ENCODE results near the gene KCNIP3.

Gene KCNIP3

DNA sequence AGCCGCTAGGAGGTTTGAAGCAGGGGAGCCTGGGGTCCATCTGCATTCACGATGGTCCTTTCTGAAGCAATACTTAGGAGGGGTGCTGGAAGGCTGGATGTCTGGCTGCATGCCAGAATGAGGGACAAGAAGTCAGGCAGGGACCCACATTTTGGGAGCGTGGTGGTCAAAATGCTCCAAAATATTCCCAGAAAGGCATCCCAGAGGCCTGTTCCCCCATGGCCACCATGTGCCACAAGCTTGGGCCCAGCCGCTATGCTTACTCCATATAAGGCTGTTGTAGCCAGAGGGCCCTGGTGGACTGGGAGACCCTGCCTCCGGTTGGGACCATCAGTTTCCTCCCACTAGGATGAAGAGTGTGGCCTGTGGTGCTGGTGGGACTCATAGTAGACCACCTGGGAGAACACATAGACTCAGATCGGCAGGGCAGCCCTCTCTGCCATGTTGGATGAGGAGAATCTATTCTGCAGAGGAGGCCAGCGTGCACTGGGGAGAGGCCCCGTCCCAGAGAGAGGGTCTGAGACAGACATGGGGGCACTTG lies 26.5 kb upstream of the KCNIP3 start:
- CTCF ChIA-PET: interaction anchor here (0.7 kb wide), 1 partner anchor 39 kb away, joined by 3 read pairs; no protein-coding TSS in a partner anchor
- POLR2A ChIA-PET: no interaction called here

DNA sequence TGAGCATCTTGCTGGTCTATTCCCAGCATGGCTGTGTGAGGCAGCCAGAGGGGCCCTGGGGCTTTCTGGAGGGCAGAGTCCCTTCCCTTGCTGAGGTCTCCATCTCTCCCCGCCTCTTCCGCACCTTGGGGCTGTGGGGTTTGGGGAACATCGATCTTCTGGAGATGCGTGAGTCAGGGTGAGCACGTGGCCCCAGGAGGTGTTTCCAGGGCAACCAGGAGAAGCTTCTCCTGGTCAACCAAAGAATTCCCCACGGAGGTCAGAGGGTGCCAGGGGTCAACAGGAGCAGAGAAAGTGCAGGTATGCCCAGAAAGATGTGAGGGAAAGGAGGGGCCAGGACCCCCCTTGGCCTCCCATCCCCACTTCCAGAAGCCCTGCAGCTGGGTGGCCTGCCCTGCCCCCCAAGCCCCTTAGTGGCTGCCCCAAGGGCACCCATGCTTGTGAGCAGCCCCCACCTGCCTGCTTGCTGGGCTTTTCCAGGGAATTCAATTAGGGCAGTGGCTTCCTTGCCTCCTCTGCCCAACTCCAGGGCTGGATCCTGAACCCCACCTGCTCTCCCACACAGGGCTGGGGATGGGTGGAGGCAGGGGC lies 25.7 kb upstream of the KCNIP3 start:
- CTCF ChIA-PET: no interaction called here

More for the DNA sequence above, 26.5 kb upstream of the KCNIP3 start:
- Histone ChIP-seq H3K36me3 (ENCODE audit: control insufficient read depth in 2 of 2, insufficient read depth in 1 of 2, low read length in 2 of 2) (no peaks in the 10 kb centered on the region), H3K4me1 (ENCODE audit: control insufficient read depth, insufficient read depth, low read length) (no peaks in the 10 kb centered on the region), H3K9me3 (ENCODE audit: control insufficient read depth, insufficient read depth, low read depth, low read length) (no peaks in the 10 kb centered on the region), H3K4me3 (ENCODE audit: low read depth, low read length) (no peak overlapping the region), H3K27ac (ENCODE audit: extremely low read depth, low read depth, low read length) (no peak overlapping the region)
- no peak for TF ChIP-seq ZNF791 (tag by site-specific recombination; IDR thresholded peaks at IDR 0.05)
- TF ChIP-seq, protein P1, sequence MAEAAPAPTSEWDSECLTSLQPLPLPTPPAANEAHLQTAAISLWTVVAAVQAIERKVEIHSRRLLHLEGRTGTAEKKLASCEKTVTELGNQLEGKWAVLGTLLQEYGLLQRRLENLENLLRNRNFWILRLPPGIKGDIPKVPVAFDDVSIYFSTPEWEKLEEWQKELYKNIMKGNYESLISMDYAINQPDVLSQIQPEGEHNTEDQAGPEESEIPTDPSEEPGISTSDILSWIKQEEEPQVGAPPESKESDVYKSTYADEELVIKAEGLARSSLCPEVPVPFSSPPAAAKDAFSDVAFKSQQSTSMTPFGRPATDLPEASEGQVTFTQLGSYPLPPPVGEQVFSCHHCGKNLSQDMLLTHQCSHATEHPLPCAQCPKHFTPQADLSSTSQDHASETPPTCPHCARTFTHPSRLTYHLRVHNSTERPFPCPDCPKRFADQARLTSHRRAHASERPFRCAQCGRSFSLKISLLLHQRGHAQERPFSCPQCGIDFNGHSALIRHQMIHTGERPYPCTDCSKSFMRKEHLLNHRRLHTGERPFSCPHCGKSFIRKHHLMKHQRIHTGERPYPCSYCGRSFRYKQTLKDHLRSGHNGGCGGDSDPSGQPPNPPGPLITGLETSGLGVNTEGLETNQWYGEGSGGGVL (tag by site-specific recombination; IDR thresholded peaks at IDR 0.05): no peak
- TF ChIP-seq ZNF2 (tag by site-specific recombination; IDR thresholded peaks at IDR 0.05): no peak

DNA sequence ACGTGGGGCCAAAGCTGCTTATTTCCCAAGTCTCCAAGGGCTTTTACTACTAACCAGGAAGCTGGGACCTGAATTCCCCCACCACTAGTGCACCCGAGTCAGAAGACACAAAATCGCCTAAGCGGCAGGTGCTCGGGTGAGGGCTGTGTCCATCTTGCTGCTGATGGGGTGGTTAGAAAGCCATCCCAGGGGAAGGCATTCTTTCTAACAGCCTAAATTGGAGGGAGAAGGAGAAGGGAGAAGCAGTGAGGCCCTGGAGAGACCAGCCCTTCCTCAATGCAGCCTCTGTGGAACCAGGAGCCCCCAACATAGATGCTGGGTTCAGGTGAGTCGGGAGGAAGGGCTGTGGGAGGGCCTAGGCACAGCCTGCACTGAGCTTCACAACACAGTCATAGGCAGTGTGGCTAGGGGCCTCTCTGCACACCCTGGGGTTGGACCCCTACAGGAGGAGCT lies 24.8 kb upstream of the KCNIP3 start:
- Histone ChIP-seq H3K4me1 (ENCODE audit: control insufficient read depth, insufficient read depth, low read length) (no peaks in the 10 kb centered on the region), H3K9me3 (ENCODE audit: control insufficient read depth, insufficient read depth, low read depth, low read length) (no peaks in the 10 kb centered on the region), H3K36me3 (ENCODE audit: control insufficient read depth in 2 of 2, insufficient read depth in 1 of 2, low read length in 2 of 2) (no peaks in the 10 kb centered on the region), H3K4me3 (ENCODE audit: low read depth, low read length) (no peak overlapping the region), H3K27ac (ENCODE audit: extremely low read depth, low read depth, low read length) (no peak overlapping the region)
- ChIA-PET CTCF (interaction anchor here (1.4 kb wide), 1 partner anchor 41 kb away, joined by 6 read pairs; no protein-coding TSS in a partner anchor), POLR2A (no interaction called here)
- no peak for TF ChIP-seq ZBTB20 (tag by site-specific recombination; IDR thresholded peaks at IDR 0.05)

More for the DNA sequence above, 25.7 kb upstream of the KCNIP3 start:
- H3K36me3 ChIP-seq (ENCODE audit: control insufficient read depth in 2 of 2, insufficient read depth in 1 of 2, low read length in 2 of 2): no peaks in the 10 kb centered on the region
- TF ChIP-seq ZNF76 (tag by site-specific recombination; IDR thresholded peaks at IDR 0.05; ENCODE audit: borderline replicate concordance, low read depth) (no peak), ZNF221 (tag by site-specific recombination; IDR thresholded peaks at IDR 0.05; ENCODE audit: borderline replicate concordance) (no peak), KLF1 (tag by site-specific recombination; IDR thresholded peaks at IDR 0.05) (no peak), ZNF311 (tag by site-specific recombination; IDR thresholded peaks at IDR 0.05; ENCODE audit: borderline replicate concordance) (no peak), ZNF585B (tag by site-specific recombination; IDR thresholded peaks at IDR 0.05) (no peak), KLF16 (tag by site-specific recombination; IDR thresholded peaks at IDR 0.05) (no peak), ZNF341 (tag by site-specific recombination; IDR thresholded peaks at IDR 0.05; ENCODE audit: low read depth) (no peak), ZNF423 (tag by site-specific recombination; IDR thresholded peaks at IDR 0.05) (no peak), ZNF223 (tag by site-specific recombination; IDR thresholded peaks at IDR 0.05) (no peak), ZNF202 (tag by site-specific recombination; IDR thresholded peaks at IDR 0.05; ENCODE audit: borderline replicate concordance) (no peak), ZBTB7A (tag by site-specific recombination; IDR thresholded peaks at IDR 0.05; ENCODE audit: low read depth) (no peak), ZNF555 (tag by site-specific recombination; conservative IDR thresholded peaks at IDR 0.05) (no peak), SALL2 (tag by site-specific recombination; IDR thresholded peaks at IDR 0.05; ENCODE audit: borderline replicate concordance) (no peak), KLF9 (tag by site-specific recombination; IDR thresholded peaks at IDR 0.05; ENCODE audit: low read depth) (no peak), ZXDB (tag by site-specific recombination; IDR thresholded peaks at IDR 0.05) (no peak), ZNF510 (tag by site-specific recombination; IDR thresholded peaks at IDR 0.05; ENCODE audit: insufficient replicate concordance) (no peak), ZNF701 (tag by site-specific recombination; IDR thresholded peaks at IDR 0.05) (no peak)
- TF ChIP-seq, protein P2, sequence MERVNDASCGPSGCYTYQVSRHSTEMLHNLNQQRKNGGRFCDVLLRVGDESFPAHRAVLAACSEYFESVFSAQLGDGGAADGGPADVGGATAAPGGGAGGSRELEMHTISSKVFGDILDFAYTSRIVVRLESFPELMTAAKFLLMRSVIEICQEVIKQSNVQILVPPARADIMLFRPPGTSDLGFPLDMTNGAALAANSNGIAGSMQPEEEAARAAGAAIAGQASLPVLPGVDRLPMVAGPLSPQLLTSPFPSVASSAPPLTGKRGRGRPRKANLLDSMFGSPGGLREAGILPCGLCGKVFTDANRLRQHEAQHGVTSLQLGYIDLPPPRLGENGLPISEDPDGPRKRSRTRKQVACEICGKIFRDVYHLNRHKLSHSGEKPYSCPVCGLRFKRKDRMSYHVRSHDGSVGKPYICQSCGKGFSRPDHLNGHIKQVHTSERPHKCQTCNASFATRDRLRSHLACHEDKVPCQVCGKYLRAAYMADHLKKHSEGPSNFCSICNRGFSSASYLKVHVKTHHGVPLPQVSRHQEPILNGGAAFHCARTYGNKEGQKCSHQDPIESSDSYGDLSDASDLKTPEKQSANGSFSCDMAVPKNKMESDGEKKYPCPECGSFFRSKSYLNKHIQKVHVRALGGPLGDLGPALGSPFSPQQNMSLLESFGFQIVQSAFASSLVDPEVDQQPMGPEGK (tag by site-specific recombination; IDR thresholded peaks at IDR 0.05): no peak
- TF ChIP-seq, protein P3, sequence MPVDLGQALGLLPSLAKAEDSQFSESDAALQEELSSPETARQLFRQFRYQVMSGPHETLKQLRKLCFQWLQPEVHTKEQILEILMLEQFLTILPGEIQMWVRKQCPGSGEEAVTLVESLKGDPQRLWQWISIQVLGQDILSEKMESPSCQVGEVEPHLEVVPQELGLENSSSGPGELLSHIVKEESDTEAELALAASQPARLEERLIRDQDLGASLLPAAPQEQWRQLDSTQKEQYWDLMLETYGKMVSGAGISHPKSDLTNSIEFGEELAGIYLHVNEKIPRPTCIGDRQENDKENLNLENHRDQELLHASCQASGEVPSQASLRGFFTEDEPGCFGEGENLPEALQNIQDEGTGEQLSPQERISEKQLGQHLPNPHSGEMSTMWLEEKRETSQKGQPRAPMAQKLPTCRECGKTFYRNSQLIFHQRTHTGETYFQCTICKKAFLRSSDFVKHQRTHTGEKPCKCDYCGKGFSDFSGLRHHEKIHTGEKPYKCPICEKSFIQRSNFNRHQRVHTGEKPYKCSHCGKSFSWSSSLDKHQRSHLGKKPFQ (tag by site-specific recombination; IDR thresholded peaks at IDR 0.05): no peak
- no peaks in the 10 kb centered on the region for H3K4me1 ChIP-seq (ENCODE audit: control insufficient read depth, insufficient read depth, low read length)
- POLR2A ChIA-PET: no interaction called here
- H3K27ac ChIP-seq (ENCODE audit: extremely low read depth, low read depth, low read length): no peak overlapping the region
- no peaks in the 10 kb centered on the region for H3K9me3 ChIP-seq (ENCODE audit: control insufficient read depth, insufficient read depth, low read depth, low read length)
- H3K4me3 ChIP-seq (ENCODE audit: low read depth, low read length): no peak overlapping the region
